Measurements from ENCODE around the gene BFSP1. TPM values are rescaled to one million over a fixed set of nuclear protein-coding genes. Genes with fewer than 3 reads are reported as not detected.

BFSP1 gene
- total and polyA plus RNA-seq, 2 of the 8 experiments (the other 6 are each of a cell fraction or from before 2014, with no cell fraction given) = 1.5 to 2.5 TPM

DNA sequence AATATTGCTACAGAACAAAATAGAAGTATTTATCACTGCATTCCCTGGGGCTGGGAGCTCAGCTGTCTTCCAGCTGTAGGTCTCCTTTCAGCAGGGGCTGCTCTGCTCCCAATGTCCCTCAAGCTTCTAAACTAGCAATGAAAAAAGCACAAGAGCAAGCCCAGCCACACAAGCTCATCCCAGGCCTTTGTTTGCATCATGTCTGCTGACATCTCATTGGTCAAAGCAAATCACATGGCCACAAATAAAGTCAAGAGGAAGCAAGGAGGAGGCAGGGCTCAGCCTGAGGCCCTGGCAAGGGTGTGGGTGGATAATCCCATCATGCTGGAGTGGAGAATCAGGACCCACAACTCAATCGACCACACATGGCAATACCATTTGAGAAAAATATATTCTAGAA lies 2.2 kb upstream of the BFSP1 start:
- WGBS, 2 experiments (ENCODE audit: extremely low coverage in 1 of 2, insufficient coverage in 1 of 2, insufficient read length in 1 of 2, insufficient replicate concordance in 2 of 2, low coverage in 1 of 2, low lambda C conversion rate in 2 of 2, missing lambda C conversion rate in 1 of 2) = 75% methylated on average over 1 of the region's 1 CpG; no CpG with 5 or more reads in 1 of the 2 experiments
- Histone ChIP-seq H3K27me3 (replicated peaks in 1 of 4; ENCODE audit: control insufficient read depth in 3 of 4, extremely low read depth in 1 of 4, insufficient read depth in 3 of 4, low read length in 3 of 4) (peaks cover 2 to 17% (median 11%) of the 10 kb centered on the region in 4 experiments), H3K18ac (ENCODE audit: extremely low read depth, low read length) (0 out of 2 replicates have a peak overlapping the region, but pooled peaks have one; percentile 17), H4K5ac (ENCODE audit: insufficient read length, low read depth, low read length) (peak overlapping the region; percentile 57), H4K91ac (replicated peaks; ENCODE audit: insufficient read length, low read length) (no peak overlapping the region), H2BK5ac (ENCODE audit: low read depth, low read length) (peak overlapping the region; percentile 3; the same call in 1 of the 2 replicates), H2BK12ac (ENCODE audit: low read depth, low read length) (no peak overlapping the region), H2BK20ac (ENCODE audit: low read length) (no peak overlapping the region), H3K56ac (replicated peaks; ENCODE audit: insufficient read length, low read depth, low read length) (no peak overlapping the region), H3K36me3 (ENCODE audit: control insufficient read depth in 2 of 4, insufficient read depth in 4 of 4, low read length in 3 of 4) (no peaks in the 10 kb centered on the region), H4K8ac (ENCODE audit: extremely low read depth, insufficient read depth, low read length) (no peak overlapping the region), H2AFZ (ENCODE audit: low read length) (no peak overlapping the region), H3K14ac (ENCODE audit: insufficient read length) (no peak overlapping the region), H2AK5ac (ENCODE audit: low read depth, low read length) (no peak overlapping the region), H4K20me1 (replicated peaks in 1 of 2; ENCODE audit: control insufficient read depth in 1 of 2, insufficient read depth in 2 of 2, low read length in 2 of 2) (no peaks in the 10 kb centered on the region), H3K4me3 (ENCODE audit: extremely low read depth in 1 of 4, insufficient read depth in 2 of 4, low read depth in 3 of 4, low read length in 4 of 4) (no peak overlapping the region), H3K4ac (replicated peaks; ENCODE audit: insufficient read length, low read depth, low read length) (no peak overlapping the region), H3K27ac (ENCODE audit: low read depth, low read length) (no peak overlapping the region), H2BK15ac (ENCODE audit: low read length) (no peak overlapping the region; the same call in 1 of the 2 replicates), H3K4me2 (ENCODE audit: insufficient read depth in 1 of 2, low read depth in 2 of 2, low read length in 2 of 2) (peak overlapping the region in 1 of 2 experiments; percentile 24; a peak in 2 of 4 replicates), H3K79me2 (ENCODE audit: control insufficient read depth in 1 of 2, insufficient read depth in 2 of 2, low read length in 2 of 2) (no peaks in the 10 kb centered on the region), H3K23ac (ENCODE audit: insufficient read length) (no peak overlapping the region), H3K79me1 (ENCODE audit: low read depth, low read length) (no peaks in the 10 kb centered on the region), H3K23me2 (ENCODE audit: low read depth, low read length) (peaks cover 6% of the 10 kb centered on the region; the same call in 1 of the 2 replicates), H3K9ac (replicated peaks in 1 of 4; ENCODE audit: extremely low read depth in 1 of 4, low read depth in 3 of 4, low read length in 3 of 4) (no peak overlapping the region), H3K4me1 (replicated peaks in 1 of 4; ENCODE audit: control insufficient read depth in 3 of 4, insufficient read depth in 4 of 4, low read length in 3 of 4) (peaks cover 5 to 15% (median 10%) of the 10 kb centered on the region in 4 experiments), H3K9me3 (ENCODE audit: insufficient read depth in 2 of 2, low read depth in 1 of 2, low read length in 1 of 2) (no peaks in the 10 kb centered on the region), H2BK120ac (replicated peaks; ENCODE audit: low read depth, low read length) (no peak overlapping the region)
- FAIRE-seq (no peak), DNase-seq (ENCODE audit: low read depth in 1 of 2, low spot score in 2 of 2) (no peak)
- POLR2A ChIA-PET (ENCODE audit: partially characterized antibody) = interaction anchor here (1.3 to 2.4 kb wide), 7 partner anchors 13 to 82 kb away, joined by 3 to 9 read pairs (median 3); partner anchors contain the start of gene DSTN
- CTCF ChIA-PET (ENCODE audit: partially characterized antibody) = interaction anchor here (0.6 to 5.4 kb wide), 7 partner anchors 11 to 464 kb away, joined by 3 to 67 read pairs (median 5); no protein-coding TSS in a partner anchor
- TF ChIP-seq, protein P1, sequence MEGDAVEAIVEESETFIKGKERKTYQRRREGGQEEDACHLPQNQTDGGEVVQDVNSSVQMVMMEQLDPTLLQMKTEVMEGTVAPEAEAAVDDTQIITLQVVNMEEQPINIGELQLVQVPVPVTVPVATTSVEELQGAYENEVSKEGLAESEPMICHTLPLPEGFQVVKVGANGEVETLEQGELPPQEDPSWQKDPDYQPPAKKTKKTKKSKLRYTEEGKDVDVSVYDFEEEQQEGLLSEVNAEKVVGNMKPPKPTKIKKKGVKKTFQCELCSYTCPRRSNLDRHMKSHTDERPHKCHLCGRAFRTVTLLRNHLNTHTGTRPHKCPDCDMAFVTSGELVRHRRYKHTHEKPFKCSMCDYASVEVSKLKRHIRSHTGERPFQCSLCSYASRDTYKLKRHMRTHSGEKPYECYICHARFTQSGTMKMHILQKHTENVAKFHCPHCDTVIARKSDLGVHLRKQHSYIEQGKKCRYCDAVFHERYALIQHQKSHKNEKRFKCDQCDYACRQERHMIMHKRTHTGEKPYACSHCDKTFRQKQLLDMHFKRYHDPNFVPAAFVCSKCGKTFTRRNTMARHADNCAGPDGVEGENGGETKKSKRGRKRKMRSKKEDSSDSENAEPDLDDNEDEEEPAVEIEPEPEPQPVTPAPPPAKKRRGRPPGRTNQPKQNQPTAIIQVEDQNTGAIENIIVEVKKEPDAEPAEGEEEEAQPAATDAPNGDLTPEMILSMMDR (IDR thresholded peaks at IDR 0.05; ENCODE audit: control extremely low read depth in 1 of 3, insufficient read depth in 1 of 3, low read depth in 1 of 3, low read length in 3 of 3) = no peak
- no peak for TF ChIP-seq CHD2 (IDR thresholded peaks at IDR 0.05; ENCODE audit: low read length)
- TF ChIP-seq, protein P2, sequence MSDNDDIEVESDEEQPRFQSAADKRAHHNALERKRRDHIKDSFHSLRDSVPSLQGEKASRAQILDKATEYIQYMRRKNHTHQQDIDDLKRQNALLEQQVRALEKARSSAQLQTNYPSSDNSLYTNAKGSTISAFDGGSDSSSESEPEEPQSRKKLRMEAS (IDR thresholded peaks at IDR 0.05) = peak; percentile 42; the same call in 1 of the 2 replicates
- TF ChIP-seq, protein P3, sequence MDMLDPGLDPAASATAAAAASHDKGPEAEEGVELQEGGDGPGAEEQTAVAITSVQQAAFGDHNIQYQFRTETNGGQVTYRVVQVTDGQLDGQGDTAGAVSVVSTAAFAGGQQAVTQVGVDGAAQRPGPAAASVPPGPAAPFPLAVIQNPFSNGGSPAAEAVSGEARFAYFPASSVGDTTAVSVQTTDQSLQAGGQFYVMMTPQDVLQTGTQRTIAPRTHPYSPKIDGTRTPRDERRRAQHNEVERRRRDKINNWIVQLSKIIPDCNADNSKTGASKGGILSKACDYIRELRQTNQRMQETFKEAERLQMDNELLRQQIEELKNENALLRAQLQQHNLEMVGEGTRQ (IDR thresholded peaks at IDR 0.05; ENCODE audit: low read length) = peak; percentile 86
- TF ChIP-seq MAFK (IDR thresholded peaks at IDR 0.05; ENCODE audit: low read depth, low read length) = no peak
- 0 out of 2 replicates have a peak, but pooled peaks have one; percentile 37 for TF ChIP-seq CEBPB (IDR thresholded peaks at IDR 0.05; ENCODE audit: low read depth, low read length)
- TF ChIP-seq JUND (IDR thresholded peaks at IDR 0.05; ENCODE audit: low read length) = no peak
- no peak for TF ChIP-seq CTBP2 (IDR thresholded peaks at IDR 0.05; ENCODE audit: borderline replicate concordance, insufficient read depth, insufficient read length, low read length)
- no peak for TF ChIP-seq POU5F1 (IDR thresholded peaks at IDR 0.05; ENCODE audit: low read depth, low read length)
